ENCODE measurements around the gene OLFM1. TPM values are rescaled to one million over a fixed set of nuclear protein-coding genes. Genes with fewer than 3 reads are reported as not detected.
"Not testable (repeated sequence)": the region's sequence is repeated elsewhere in the genome, so short reads cannot be mapped to it uniquely, and the experiment has no call there.

OLFM1 gene
- total RNA-seq, 2 donors from 2014 or later, result 11.0 to 23.2 TPM

DNA sequence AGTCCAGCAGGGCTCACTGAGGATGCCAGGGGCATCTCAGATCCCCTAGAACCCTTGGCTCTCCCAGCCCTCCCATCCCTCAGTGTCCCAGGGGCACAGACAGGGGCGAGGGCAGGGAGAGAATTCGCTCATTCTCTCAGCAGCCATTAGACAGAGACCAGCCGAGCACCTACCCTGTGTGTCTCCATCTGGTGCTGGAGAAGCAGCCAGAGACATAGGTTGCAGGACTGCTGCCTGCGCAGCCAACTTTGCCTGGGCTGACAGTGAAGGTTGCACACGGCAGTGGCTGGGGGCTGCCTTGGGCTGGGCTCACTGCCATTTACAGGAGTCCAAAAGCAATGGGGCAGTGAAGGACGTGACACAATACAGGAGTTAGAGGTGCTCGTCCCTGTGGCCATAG lies 60.9 kb downstream of the OLFM1 start:
- Histone ChIP-seq H3K9me3 (ENCODE audit: control insufficient read depth, low read length) (no peaks in the 10 kb centered on the region), H3K4me1 (ENCODE audit: control insufficient read depth, insufficient read depth, low read length) (no peaks in the 10 kb centered on the region), H3K36me3 (ENCODE audit: control insufficient read depth, insufficient read depth, low read length) (no peaks in the 10 kb centered on the region), H3K4me3 (ENCODE audit: low read length) (no peak overlapping the region), H3K27me3 (ENCODE audit: control insufficient read depth, insufficient read depth, low read length, poor library complexity, severe bottlenecking) (no peaks in the 10 kb centered on the region), H3K27ac (ENCODE audit: low read depth, low read length) (no peak overlapping the region), H3K9ac (ENCODE audit: extremely low read depth, low read length, poor library complexity, severe bottlenecking) (no peak overlapping the region)
- TF ChIP-seq CTCF (conservative IDR thresholded peaks at IDR 0.05), result no peak
- Mint-ChIP-seq H3K36me3 (ENCODE audit: low read depth) (no peaks in the 10 kb centered on the region), H3K9me3 (peaks cover 17% of the 10 kb centered on the region), H3K4me3 (no peak overlapping the region), H3K4me1 (peaks cover 7% of the 10 kb centered on the region), H3K27me3 (ENCODE audit: insufficient read depth) (peaks cover 5% of the 10 kb centered on the region), H3K27ac (peak overlapping the region; percentile 40)
- WGBS, 2 experiments (ENCODE audit: insufficient coverage in 1 of 2, insufficient read length in 1 of 2), result 86 to 93% methylated on average over 5 to 7 of the region's 7 CpGs
- no peak for DNase-seq

GRCh38 chr9:135149901-135150300 lies 62.4 kb downstream of the OLFM1 start:
- H3K27me3 Mint-ChIP-seq (ENCODE audit: insufficient read depth); DNase-seq; H3K36me3 Mint-ChIP-seq (ENCODE audit: low read depth); H3K4me1 Mint-ChIP-seq; H3K9me3 ChIP-seq (ENCODE audit: control insufficient read depth, low read length); H3K9ac ChIP-seq (ENCODE audit: extremely low read depth, low read length, poor library complexity, severe bottlenecking); H3K36me3 ChIP-seq (ENCODE audit: control insufficient read depth, insufficient read depth, low read length); H3K27ac ChIP-seq (ENCODE audit: low read depth, low read length); H3K27ac Mint-ChIP-seq; H3K4me3 ChIP-seq (ENCODE audit: low read length); H3K4me3 Mint-ChIP-seq; H3K4me1 ChIP-seq (ENCODE audit: control insufficient read depth, insufficient read depth, low read length); H3K27me3 ChIP-seq (ENCODE audit: control insufficient read depth, insufficient read depth, low read length, poor library complexity, severe bottlenecking): not testable (repeated sequence)
- peaks cover 17% of the 10 kb centered on the region for H3K9me3 Mint-ChIP-seq
- 91 to 93% methylated on average over 7 to 9 of the region's 9 CpGs for WGBS, 2 experiments (ENCODE audit: insufficient coverage in 1 of 2, insufficient read length in 1 of 2)

DNA sequence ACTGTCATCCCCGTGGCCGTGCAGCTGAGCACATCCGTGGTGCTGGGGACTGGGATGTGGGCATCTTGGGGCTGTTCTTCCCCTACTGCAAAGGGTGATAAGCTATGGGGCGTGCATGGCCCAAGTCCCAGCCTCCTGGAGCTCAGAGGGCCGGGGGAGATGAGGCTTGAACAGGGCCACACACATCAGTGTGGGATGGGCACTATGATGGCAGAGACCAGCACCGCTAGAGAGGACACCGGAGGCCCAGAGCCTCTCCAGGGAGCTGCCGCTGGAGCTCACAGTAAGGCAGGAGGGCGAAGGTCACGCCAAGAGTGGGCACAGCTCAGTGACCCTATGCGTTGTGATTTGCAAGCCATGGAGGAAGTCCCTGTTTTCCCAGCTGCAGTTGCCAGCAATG lies 63.5 kb downstream of the OLFM1 start:
- no peaks in the 10 kb centered on the region for H3K27me3 ChIP-seq (ENCODE audit: control insufficient read depth, insufficient read depth, low read length, poor library complexity, severe bottlenecking)
- Mint-ChIP-seq H3K9me3 (peaks cover 17% of the 10 kb centered on the region), H3K27ac (no peak overlapping the region), H3K4me3 (no peak overlapping the region), H3K4me1 (no peaks in the 10 kb centered on the region), H3K27me3 (ENCODE audit: insufficient read depth) (peaks cover 5% of the 10 kb centered on the region), H3K36me3 (ENCODE audit: low read depth) (no peaks in the 10 kb centered on the region)
- no peak overlapping the region for H3K27ac ChIP-seq (ENCODE audit: low read depth, low read length)
- TF ChIP-seq CTCF (conservative IDR thresholded peaks at IDR 0.05), result no peak
- H3K4me3 ChIP-seq (ENCODE audit: low read length), result no peak overlapping the region
- H3K4me1 ChIP-seq (ENCODE audit: control insufficient read depth, insufficient read depth, low read length), result no peaks in the 10 kb centered on the region
- H3K9me3 ChIP-seq (ENCODE audit: control insufficient read depth, low read length), result no peaks in the 10 kb centered on the region
- no peak overlapping the region for H3K9ac ChIP-seq (ENCODE audit: extremely low read depth, low read length, poor library complexity, severe bottlenecking)
- 87 to 95% methylated on average over 7 to 11 of the region's 11 CpGs for WGBS, 2 experiments (ENCODE audit: insufficient coverage in 1 of 2, insufficient read length in 1 of 2)
- DNase-seq, result no peak
- H3K36me3 ChIP-seq (ENCODE audit: control insufficient read depth, insufficient read depth, low read length), result no peaks in the 10 kb centered on the region
